Measurements from ENCODE around the gene ULK4.

ULK4 gene

GRCh38 chr3:41975416-41976103, 13.7 kb upstream of the ULK4 start:
- Histone ChIP-seq H4K20me1 (ENCODE audit: insufficient read depth, low read length) (no peaks in the 10 kb centered on the region), H3K79me2 (ENCODE audit: insufficient read depth, low read length) (no peaks in the 10 kb centered on the region), H3K36me3 (ENCODE audit: insufficient read depth, low read length) (no peaks in the 10 kb centered on the region), H3K27ac (ENCODE audit: low read length) (no peak overlapping the region), H2AFZ (ENCODE audit: low read depth, low read length) (no peak overlapping the region), H3K4me3 (ENCODE audit: low read depth in 1 of 2, low read length in 2 of 2) (no peak overlapping the region), H3K9me3 (ENCODE audit: insufficient read depth, low read length, severe bottlenecking) (no peaks in the 10 kb centered on the region), H3K27me3 (ENCODE audit: insufficient read depth, low read length, poor library complexity) (peaks cover 6% of the 10 kb centered on the region), H3K4me2 (ENCODE audit: insufficient read depth, low read length) (no peak overlapping the region), H3K9ac (ENCODE audit: low read depth, low read length) (no peak overlapping the region), H3K4me1 (ENCODE audit: insufficient read depth, low read length) (no peaks in the 10 kb centered on the region)
- TF ChIP-seq CTCF (IDR thresholded peaks at IDR 0.05; ENCODE audit: borderline replicate concordance, extremely low read depth, low read length, poor library complexity, severe bottlenecking) (no peak), EZH2 (IDR thresholded peaks at IDR 0.05; ENCODE audit: borderline replicate concordance, low read depth, low read length, severe bottlenecking) (no peak)
- DNase-seq (no peak), ATAC-seq (ENCODE audit: insufficient read depth, low read depth) (no peak)

- no peak for DNase-seq
- no peak overlapping the region for H3K4me2 ChIP-seq (ENCODE audit: insufficient read depth, low read length)
- H3K27ac ChIP-seq (ENCODE audit: low read length): no peak overlapping the region
- no peaks in the 10 kb centered on the region for H3K4me1 ChIP-seq (ENCODE audit: insufficient read depth, low read length)
- ATAC-seq (ENCODE audit: insufficient read depth, low read depth): no peak
- TF ChIP-seq EZH2 (IDR thresholded peaks at IDR 0.05; ENCODE audit: borderline replicate concordance, low read depth, low read length, severe bottlenecking): no peak
- no peak for TF ChIP-seq CTCF (IDR thresholded peaks at IDR 0.05; ENCODE audit: borderline replicate concordance, extremely low read depth, low read length, poor library complexity, severe bottlenecking)
- no peak overlapping the region for H3K9ac ChIP-seq (ENCODE audit: low read depth, low read length)
- H4K20me1 ChIP-seq (ENCODE audit: insufficient read depth, low read length): no peaks in the 10 kb centered on the region
- no peak overlapping the region for H2AFZ ChIP-seq (ENCODE audit: low read depth, low read length)
- H3K36me3 ChIP-seq (ENCODE audit: insufficient read depth, low read length): no peaks in the 10 kb centered on the region
- no peaks in the 10 kb centered on the region for H3K9me3 ChIP-seq (ENCODE audit: insufficient read depth, low read length, severe bottlenecking)
- peaks cover 6% of the 10 kb centered on the region for H3K27me3 ChIP-seq (ENCODE audit: insufficient read depth, low read length, poor library complexity)
- no peak overlapping the region for H3K4me3 ChIP-seq (ENCODE audit: low read depth in 1 of 2, low read length in 2 of 2)
- no peaks in the 10 kb centered on the region for H3K79me2 ChIP-seq (ENCODE audit: insufficient read depth, low read length)
Observed at GRCh38 chr3:41974223-41974622, 12.3 kb upstream of the ULK4 start.

GRCh38 chr3:41972802-41973201, 10.9 kb upstream of the ULK4 start:
- no peak overlapping the region for H3K4me2 ChIP-seq (ENCODE audit: insufficient read depth, low read length)
- H4K20me1 ChIP-seq (ENCODE audit: insufficient read depth, low read length): no peaks in the 10 kb centered on the region
- no peaks in the 10 kb centered on the region for H3K9me3 ChIP-seq (ENCODE audit: insufficient read depth, low read length, severe bottlenecking)
- TF ChIP-seq EZH2 (IDR thresholded peaks at IDR 0.05; ENCODE audit: borderline replicate concordance, low read depth, low read length, severe bottlenecking) (no peak), CTCF (IDR thresholded peaks at IDR 0.05; ENCODE audit: borderline replicate concordance, extremely low read depth, low read length, poor library complexity, severe bottlenecking) (no peak)
- ATAC-seq (ENCODE audit: insufficient read depth, low read depth): no peak
- H3K9ac ChIP-seq (ENCODE audit: low read depth, low read length): no peak overlapping the region
- no peaks in the 10 kb centered on the region for H3K79me2 ChIP-seq (ENCODE audit: insufficient read depth, low read length)
- no peaks in the 10 kb centered on the region for H3K4me1 ChIP-seq (ENCODE audit: insufficient read depth, low read length)
- no peak for DNase-seq
- no peak overlapping the region for H3K27ac ChIP-seq (ENCODE audit: low read length)
- no peak overlapping the region; the same call in 1 of the 2 replicates for H2AFZ ChIP-seq (ENCODE audit: low read depth, low read length)
- H3K27me3 ChIP-seq (ENCODE audit: insufficient read depth, low read length, poor library complexity): peaks cover 6% of the 10 kb centered on the region
- no peak overlapping the region for H3K4me3 ChIP-seq (ENCODE audit: low read depth in 1 of 2, low read length in 2 of 2)
- no peaks in the 10 kb centered on the region for H3K36me3 ChIP-seq (ENCODE audit: insufficient read depth, low read length)

Data from DND-41 (cell line).